Astrocyte of the spinal cord (primary cell): ENCODE measurements around the gene TBRG4.

Source experiments
- DNase-seq: peaks from one replicate; pipeline ENCODE4 v3.0.0; 2011; ENCODE audit warnings: low read depth, low spot score
- H3K4me3 ChIP-seq: 2 replicates; pipeline ENCODE4 v1.5.1; 2011; ENCODE audit warnings: low read depth, mild to moderate bottlenecking, low read length, moderate library complexity
- in situ Hi-C: cut with HindIII; loops from 2 replicates; pipeline ENCODE4 v1.10.0; 2017; ENCODE audit warnings: low sequenced_read_pairs
- TF ChIP-seq, protein P1 (sequence below): IDR thresholded peaks from 2 replicates; pipeline ENCODE4 v1.5.1; 2012; ENCODE audit warnings: low read depth, mild to moderate bottlenecking, low read length, inconsistent platforms

The TBRG4 gene

DNA sequence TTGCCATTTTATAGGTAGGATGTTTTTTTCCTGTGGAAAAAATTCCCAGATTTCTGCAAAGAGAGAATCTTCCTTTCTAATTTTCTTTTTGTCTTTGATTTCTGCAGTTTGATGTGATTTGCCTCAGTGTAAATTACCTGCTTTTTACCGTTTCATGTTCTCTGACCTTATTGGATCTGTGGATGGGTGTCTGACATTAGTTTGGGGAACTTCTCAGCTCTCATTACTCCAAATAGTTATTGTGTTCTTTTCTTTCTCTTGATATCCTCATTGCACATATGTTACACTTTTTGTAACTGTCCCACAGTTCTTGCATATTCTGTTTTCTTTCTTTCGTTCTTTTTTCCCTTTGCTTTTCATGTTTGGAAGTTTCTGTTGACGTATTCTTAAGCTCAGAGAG is 51.2 kb downstream of the TBRG4 start:
- TF ChIP-seq, protein P1, sequence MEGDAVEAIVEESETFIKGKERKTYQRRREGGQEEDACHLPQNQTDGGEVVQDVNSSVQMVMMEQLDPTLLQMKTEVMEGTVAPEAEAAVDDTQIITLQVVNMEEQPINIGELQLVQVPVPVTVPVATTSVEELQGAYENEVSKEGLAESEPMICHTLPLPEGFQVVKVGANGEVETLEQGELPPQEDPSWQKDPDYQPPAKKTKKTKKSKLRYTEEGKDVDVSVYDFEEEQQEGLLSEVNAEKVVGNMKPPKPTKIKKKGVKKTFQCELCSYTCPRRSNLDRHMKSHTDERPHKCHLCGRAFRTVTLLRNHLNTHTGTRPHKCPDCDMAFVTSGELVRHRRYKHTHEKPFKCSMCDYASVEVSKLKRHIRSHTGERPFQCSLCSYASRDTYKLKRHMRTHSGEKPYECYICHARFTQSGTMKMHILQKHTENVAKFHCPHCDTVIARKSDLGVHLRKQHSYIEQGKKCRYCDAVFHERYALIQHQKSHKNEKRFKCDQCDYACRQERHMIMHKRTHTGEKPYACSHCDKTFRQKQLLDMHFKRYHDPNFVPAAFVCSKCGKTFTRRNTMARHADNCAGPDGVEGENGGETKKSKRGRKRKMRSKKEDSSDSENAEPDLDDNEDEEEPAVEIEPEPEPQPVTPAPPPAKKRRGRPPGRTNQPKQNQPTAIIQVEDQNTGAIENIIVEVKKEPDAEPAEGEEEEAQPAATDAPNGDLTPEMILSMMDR = no peak
- DNase-seq = no peak
- H3K4me3 ChIP-seq = no peak overlapping the region
- in situ Hi-C loops = no loop called here

DNA sequence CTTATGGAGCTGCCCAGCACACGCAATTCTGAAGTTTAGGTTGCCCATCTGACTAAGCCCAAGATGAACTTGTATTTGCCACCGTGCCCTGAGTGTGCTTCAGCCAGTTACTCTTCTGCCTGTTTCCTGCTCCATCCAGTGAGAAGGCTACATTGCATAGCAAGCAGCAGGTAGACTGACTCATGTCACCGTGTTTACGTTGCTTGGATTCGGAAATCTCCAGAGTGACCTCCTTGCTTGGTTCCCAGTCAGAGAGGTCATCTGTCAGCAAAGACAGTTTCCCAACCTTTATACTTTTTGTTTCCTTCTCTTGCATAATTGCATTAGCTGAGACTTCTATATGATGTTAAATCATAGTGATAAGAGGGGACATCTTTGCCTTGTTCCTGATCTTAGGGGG is 53.6 kb downstream of the TBRG4 start:
- DNase-seq = no peak
- in situ Hi-C loops = no loop called here

DNA sequence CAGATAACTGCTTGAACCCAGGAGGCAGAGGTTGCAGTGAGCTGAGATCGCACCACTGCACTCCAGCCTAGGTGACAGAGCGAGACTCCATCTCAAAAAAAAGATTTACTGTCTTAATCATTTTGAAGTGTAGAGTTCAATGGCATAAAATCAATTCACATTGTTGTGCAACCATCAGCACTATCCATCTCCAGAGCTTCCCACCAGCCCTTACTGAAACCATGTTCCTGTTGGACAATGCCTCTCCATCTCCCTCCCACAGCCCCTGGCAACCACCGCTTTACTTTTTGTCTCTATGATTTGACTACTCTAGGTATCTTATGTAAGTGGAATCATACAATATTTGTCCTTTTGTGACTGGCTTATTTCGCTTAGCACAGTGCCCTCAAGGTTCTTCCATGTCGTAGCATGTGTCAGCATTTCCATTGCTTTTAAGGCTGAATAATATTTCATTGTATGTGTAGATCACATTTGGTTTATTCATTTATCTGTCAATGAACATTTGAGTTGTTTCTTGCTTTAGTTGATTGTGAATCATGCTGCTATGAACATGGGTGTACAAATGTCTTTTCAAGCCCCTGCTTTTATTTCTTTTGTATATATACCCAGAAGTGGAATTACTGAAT is 55.8 kb downstream of the TBRG4 start:
- H3K4me3 ChIP-seq = no peak overlapping the region
- no peak for DNase-seq
- TF ChIP-seq, protein P1 = no peak
- in situ Hi-C loops = no loop called here

More for the DNA sequence above, 53.6 kb downstream of the TBRG4 start:
- no peak overlapping the region for H3K4me3 ChIP-seq
- TF ChIP-seq, protein P1 = no peak

DNA sequence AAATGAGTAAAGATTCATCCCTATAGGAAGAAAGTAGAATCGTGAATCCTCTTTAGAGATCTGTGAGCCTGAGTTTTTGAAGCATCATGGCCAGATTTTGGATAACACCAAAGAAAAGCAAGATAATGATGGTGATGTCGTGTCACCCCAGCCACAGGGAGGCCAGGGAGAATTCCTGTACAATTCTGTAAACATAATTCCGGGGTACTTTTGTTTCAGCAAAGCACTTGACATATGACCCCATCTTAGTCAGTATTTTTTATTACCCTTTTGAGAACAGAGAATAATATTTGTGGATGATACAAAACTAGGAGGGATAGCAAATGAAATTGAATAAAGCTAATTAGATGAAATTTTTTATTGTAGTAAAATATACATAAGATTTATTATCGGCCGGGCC is 56.5 kb downstream of the TBRG4 start:
- in situ Hi-C loops = no loop called here
- DNase-seq = no peak
- H3K4me3 ChIP-seq = no peak overlapping the region
- TF ChIP-seq, protein P1 = no peak

DNA sequence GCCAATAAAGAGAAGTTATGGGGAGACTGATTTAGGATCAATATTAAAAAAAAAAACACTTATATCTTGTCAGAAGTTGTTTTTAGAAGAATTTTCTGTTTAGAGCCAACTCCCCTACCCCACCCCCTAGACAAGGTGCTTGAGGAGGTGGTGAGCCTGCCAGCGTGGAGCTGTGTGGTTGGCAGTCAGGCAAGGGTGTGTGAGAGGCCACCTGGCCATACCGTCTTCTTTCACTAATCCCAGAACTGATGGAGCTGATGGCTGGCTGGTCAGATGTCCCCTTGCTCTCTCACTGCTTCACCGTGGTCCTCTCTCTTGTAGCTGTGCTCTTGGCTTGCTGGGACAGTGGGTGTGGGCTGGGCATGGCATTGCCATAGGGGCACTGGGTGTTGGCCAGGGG is 57.1 kb downstream of the TBRG4 start:
- DNase-seq = no peak
- H3K4me3 ChIP-seq = no peak overlapping the region
- in situ Hi-C loops = no loop called here
- TF ChIP-seq, protein P1 = no peak

DNA sequence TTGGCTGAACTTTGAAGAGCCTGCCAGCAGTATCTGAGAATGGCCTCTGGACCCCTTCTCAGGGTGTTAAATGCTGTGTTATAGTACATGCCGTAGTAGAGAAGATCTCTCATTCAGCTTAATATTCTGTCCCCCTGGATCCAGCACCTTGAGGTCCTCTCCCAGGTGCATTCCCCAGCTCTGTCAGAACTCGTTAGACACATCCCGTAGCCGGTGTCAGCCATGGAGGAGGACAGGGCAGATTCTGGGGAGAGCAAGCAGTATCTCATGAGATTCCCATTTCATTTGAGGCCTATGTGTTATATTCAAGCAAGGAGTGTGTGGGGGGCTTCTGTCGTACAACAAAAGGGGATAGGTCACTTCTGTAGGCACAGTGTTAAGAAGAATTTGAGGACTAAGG is 57.6 kb downstream of the TBRG4 start:
- no peak overlapping the region for H3K4me3 ChIP-seq
- in situ Hi-C loops = no loop called here
- no peak for DNase-seq
- TF ChIP-seq, protein P1 = no peak
